Measurements from ENCODE around the gene ZNF583.

- TF ChIP-seq POLR2A (IDR thresholded peaks at IDR 0.05) (no peak), CTCF (IDR thresholded peaks at IDR 0.05) (no peak), EP300 (IDR thresholded peaks at IDR 0.05) (no peak)
These were observed 20.1 kb upstream of the ZNF583 start for GRCh38 chr19:56383826-56384605.
